ENCODE measurements around the gene SSR1.

SSR1 gene

DNA sequence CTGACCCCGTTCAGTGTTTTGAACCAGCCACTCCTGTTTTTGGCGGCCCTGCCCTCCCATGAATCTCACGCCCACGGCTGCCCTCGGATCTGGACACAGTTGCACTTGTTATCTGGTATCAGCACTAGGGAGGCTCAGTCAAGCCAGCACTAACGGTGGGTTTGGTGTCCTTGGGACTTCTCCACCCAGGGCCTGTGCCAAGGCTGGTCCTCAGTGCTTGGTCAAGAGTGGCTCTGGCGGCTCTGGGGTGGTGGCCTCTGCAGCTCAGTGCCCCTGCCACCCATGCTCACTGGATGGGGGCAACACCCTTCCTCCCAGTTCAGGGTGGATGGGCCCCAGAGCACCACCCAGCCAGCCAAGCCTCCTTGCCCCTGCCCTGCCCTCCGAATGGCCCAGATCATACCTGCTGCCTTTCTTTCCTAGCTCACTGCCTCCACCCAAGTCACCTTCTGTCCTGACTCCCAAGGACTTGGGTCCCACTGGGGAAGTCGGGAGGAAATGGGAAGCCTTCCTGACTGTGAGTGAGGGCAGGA lies 54.7 kb downstream of the SSR1 start:
- no peak for DNase-seq (ENCODE audit: low read depth)

DNA sequence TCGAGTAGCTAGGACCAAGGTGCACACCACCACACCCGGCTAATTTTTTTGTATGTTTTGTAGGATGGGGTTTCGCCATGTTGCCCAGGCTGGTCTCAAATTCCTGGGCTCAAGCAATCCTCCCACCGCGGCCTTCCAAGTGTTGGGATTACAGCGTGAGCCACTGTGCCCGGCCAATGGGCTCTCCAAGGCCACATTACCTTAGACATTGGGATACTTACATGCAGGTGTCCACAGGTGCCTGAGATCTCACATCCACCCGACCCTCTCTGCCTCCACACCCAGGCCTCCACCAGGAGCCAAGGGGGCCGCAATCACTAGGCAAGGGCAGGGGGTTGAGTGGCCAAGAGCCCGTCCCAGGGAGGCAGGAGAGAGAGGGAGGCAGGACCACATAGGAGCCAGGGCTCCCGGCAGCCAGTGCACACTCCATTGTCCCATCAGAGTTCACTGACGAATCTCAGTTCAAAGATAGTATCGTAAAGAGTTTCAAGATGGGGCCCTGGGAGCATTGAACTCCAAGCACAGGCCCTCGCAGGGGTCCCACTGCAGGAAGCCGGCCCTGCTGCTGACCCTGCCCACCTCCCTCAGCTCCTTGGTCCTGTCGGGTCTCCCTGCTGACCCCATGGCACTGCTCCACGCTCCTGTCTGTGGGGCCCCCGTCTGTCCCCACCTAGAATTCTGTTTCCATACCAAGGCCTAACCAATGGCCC lies 55.3 kb downstream of the SSR1 start:
- no peak for DNase-seq (ENCODE audit: low read depth)

GRCh38 chr6:7256785-7257184 lies 56.2 kb downstream of the SSR1 start:
- no peak for DNase-seq (ENCODE audit: low read depth)

- DNase-seq (ENCODE audit: low read depth) = no peak
Measured at GRCh38 chr6:7255918-7256317, 57.1 kb downstream of the SSR1 start.

DNA sequence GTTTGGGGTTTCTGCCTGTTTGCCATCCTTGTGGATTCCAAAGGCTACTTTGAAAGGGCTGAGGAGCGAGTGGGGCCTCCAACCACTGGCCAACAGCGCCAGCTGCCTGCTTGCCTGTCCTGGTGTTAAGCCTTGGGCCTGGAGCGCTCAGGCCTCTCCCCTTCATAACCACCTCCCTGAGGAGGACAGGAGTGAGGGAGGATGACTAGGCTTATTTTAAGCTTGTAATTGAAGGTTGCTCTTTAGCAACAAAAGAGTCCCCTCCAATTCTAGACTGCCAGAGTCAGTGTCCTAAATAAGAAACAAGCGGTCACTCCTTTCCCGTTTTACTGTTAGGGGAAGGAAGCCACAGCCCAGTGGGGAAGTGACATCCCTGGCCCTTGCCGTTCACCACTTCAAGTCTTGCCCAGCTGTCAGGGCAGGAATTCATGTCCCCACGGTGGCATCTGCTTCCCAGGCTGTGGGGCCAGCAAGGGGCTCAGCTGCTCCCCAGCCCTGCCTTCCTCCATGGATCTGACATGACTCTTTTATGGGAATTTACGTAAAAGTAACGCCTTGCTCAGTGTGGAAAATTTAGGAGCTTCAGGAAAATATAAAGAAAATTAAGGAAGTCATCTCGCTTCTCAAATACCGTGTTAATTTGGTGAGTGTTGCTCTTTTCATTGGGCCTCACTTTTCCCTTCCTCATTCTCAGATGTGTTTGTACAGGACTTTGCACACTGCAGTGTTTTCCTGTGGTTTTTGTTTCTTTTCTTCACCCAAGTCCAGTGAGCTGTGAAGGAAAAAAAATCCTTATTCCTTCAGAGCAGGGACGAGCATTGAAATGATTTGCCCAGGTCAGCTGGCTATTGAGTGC lies 57.8 kb downstream of the SSR1 start:
- DNase-seq (ENCODE audit: low read depth) = no peak

- DNase-seq (ENCODE audit: low read depth) = no peak
Measured at GRCh38 chr6:7252390-7252789, 60.6 kb downstream of the SSR1 start.

DNA sequence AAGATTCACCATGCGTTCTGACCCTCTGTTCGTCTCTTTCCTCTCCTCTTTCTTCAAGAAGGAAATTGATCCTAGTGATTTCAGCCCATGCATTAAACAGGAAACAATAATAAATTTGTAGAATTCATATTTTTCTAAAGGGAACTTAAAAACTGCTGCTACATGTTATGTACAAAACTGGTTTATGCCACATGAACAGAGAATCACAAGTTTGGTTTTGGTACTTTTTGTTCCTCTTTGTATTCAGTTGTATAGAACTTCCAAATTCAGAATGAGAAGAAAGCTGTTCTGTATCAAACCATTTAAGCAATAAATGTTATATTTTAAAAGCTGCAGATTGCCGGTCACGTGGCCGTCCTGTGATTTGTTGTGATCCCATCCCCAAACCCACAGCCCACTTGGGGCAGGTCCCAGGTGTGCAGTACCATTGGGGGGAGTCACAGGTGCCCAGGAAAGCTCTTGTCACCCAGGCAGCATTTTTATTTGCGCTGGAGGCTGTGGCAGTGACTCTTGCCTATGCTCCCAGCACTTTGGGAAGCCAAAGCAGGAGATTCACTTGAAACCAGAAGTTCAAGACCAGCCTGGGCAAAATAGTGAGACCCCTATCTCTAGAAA lies 61.2 kb downstream of the SSR1 start:
- no peak for DNase-seq (ENCODE audit: low read depth)

- no peak for DNase-seq (ENCODE audit: low read depth)
Measured at GRCh38 chr6:7250812-7251211, 62.2 kb downstream of the SSR1 start.

GRCh38 chr6:7249946-7250643 lies 62.9 kb downstream of the SSR1 start:
- no peak for DNase-seq (ENCODE audit: low read depth)

GRCh38 chr6:7249391-7249790 lies 63.6 kb downstream of the SSR1 start:
- no peak for DNase-seq (ENCODE audit: low read depth)

DNA sequence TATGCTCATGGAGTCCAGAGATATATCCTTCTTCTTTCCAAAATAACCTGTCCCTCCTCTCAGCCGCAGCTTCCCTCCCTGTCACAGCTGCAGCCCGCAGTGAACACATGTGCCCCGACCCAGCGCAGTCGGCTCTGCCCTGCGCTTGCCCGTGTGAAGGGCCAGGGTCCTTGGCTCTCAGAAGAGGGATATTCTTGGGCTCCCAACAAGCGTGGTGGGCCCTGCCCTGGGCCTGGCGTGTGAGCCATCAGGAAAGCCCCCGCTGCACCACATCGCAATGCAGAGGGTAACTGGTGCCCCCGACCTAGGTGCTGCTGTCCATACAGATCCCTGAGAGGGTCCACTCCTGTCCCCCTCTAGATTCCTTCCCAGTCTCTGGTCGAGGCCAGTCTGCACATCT lies 65.2 kb downstream of the SSR1 start:
- no peak for DNase-seq (ENCODE audit: low read depth)

- DNase-seq (ENCODE audit: low read depth) = no peak
Measured at GRCh38 chr6:7247179-7247456, 65.9 kb downstream of the SSR1 start.

GRCh38 chr6:7246401-7247178 lies 66.4 kb downstream of the SSR1 start:
- DNase-seq (ENCODE audit: low read depth) = no peak

GRCh38 chr6:7245668-7246393 lies 67.2 kb downstream of the SSR1 start:
- DNase-seq (ENCODE audit: low read depth) = no peak

DNA sequence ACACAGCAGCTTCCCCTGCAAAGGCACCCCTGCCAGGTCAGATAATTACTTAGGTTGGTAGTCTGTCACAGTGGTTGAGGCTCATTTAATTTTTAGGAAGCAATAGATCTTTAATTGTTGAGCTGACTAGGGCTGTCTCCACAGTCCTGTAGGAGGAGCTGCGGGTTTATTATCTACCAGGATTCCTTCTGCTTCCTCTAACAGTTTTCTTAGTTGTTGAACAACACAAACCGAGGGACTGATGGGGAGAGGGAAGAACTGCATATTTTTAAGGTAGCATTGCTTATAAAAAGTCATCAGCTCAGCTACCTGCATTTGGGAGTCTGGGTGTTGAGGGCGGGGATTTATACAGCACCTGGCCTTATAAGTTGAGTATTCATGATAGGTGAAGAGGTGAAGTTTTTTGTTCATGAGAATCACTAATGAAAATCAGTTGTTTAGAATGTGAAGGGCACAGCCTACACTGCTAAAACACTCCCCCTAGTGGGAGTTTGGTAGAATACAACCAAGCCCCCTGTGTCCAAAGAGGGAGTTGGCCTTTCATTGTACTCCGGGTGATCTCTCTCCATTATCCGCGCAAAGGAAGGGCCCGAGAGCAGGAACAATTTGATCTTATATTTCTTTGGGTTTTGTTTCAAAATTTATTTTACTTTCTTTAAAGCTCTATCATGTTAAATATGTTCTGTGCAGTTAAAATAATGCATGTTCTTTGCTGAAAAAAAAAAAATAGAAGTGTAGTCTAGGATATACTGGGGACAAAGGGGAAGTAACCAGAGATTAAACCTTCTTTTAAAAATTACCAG lies 69.6 kb downstream of the SSR1 start:
- no peak for DNase-seq (ENCODE audit: low read depth)

- DNase-seq (ENCODE audit: low read depth) = no peak
Measured at GRCh38 chr6:7242835-7243178, 70.2 kb downstream of the SSR1 start.

- no peak for DNase-seq (ENCODE audit: low read depth)
Measured at GRCh38 chr6:7241709-7242645, 71.0 kb downstream of the SSR1 start.

DNA sequence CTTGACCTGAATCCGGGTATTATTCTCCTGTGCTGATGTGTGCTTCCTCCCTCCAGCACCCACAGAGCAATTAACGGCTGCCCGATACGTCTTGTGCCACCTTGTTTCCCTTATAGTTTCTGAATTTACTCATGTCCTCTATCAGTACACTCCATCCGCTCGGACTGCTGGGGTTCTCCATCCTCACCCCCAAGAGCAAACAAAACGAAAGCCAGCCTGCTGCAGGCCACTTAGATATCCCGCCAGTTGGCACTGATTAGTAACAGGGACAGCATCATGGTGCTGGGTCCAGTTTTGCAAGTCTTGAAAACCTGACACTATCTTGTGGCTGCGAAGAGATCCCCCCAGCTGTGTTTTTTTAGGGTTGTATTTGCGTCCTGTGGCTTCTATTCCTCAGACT lies 71.8 kb downstream of the SSR1 start:
- no peak for DNase-seq (ENCODE audit: low read depth)

GRCh38 chr6:7240351-7240750 lies 72.6 kb downstream of the SSR1 start:
- DNase-seq (ENCODE audit: low read depth) = no peak

All from stimulated activated CD8-positive, alpha-beta memory T cell treated with anti-CD3 and anti-CD28 coated beads, Interleukin-4, amount 100 ng/mL, for 24 hours (primary cell).